Effector CD8-positive, alpha-beta T cell (primary cell): ENCODE data around the gene CASKIN1.
"Not testable (repeated sequence)": the region's sequence is repeated elsewhere in the genome, so short reads cannot be mapped to it uniquely, and the experiment has no call there.

ENCODE experiments used
- DNase-seq: peaks from one replicate; lab custom pipeline; 2025; lab: John Stamatoyannopoulos, UW

The CASKIN1 gene

GRCh38 chr16:2133797-2134196 lies 62.6 kb downstream of the CASKIN1 start:
- not testable (repeated sequence) for DNase-seq

- DNase-seq: not testable (repeated sequence)
These were observed 66.4 kb downstream of the CASKIN1 start for GRCh38 chr16:2129890-2130447.

GRCh38 chr16:2129251-2129650 lies 67.2 kb downstream of the CASKIN1 start:
- DNase-seq: not testable (repeated sequence)

- not testable (repeated sequence) for DNase-seq
These were observed 68.7 kb downstream of the CASKIN1 start for GRCh38 chr16:2127630-2128280.
